KG1 (cell line): ENCODE results near the gene MTUS2.

Experiments used
- DNase-seq: peaks from one replicate; lab custom pipeline; 2025; lab: John Stamatoyannopoulos, UW

The MTUS2 gene

DNA sequence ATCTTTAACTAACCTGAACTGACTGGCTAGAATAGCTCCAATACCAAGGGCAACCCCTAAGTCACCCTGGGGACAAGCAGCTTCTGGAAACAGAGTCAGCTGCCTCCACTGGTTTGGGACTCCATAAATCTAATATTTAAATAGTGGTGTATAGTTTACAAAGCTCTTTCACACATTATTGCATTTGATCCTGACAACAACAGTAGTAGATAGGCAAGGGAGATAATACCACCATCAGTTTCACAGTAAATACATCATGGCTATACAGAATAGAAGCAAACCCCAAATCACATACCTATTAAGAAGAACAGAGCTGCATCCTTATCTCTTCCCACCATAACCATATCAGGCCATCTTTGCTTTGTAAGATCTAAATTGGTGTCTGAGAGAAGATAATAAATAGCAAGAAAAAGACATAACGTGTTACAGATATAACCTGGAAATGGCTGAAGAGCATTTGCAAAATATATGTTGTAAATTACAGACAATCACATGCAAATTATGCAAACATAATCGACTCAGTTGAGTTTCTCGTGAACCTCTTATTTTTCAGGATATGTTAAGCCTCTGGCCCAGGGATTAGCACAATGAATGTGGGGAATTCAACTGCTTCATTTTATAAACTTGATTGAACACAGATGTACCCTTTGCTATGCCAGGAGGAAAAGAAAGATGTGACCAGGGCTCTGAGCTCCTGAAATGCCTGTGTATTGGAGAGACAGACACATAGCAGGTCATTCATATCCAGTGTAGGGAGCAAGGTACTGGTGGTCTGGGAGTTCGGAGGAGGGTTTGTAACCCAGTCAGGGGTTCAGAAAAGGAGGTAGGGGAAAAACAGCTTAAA, 632.9 kb downstream of the MTUS2 start:
- no peak for DNase-seq

DNA sequence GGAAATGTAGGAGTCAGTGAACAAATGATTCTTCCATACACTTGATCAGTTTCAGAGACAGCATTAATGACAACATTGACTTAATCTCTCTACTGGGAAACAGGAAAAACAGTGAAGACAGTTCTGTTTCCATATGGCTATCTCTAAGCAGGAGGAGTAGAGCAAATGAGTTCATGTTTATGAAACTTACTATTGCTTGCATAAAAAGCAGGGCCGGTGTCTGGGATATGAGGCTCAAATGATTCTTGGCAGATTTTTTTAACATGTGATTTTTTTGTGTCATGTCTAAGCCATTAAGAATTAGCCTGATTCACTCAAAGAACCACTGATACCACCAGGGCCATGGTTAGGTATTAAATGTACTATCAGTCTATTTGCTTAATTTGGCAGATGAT, 633.5 kb downstream of the MTUS2 start:
- no peak for DNase-seq

DNA sequence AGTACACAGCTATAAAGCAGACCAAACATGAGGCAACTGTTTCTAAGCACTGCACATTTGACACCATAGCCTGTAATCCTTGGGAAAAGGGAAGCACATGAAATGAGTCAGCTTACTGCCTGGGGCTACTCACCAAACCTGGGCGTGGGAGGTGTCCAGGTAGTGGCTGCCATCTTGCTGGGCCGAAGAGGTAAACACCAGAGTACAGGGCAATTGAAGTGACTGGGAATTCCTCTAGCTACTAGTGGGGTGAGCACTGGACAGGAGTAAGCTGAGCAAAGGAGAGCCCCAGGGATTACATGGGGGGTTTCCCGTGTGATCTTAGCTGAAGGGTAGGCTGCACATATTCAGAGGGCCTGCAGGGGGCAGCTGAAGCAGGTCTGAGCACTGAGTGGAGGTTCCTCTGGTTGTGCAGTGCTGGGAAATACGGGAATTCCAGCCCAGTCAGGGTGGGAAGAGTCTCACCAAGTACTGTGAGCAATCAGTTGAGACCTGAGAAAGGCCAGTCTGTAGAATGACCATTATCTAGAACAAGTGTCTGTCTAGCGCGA, 634.9 kb downstream of the MTUS2 start:
- no peak for DNase-seq

DNA sequence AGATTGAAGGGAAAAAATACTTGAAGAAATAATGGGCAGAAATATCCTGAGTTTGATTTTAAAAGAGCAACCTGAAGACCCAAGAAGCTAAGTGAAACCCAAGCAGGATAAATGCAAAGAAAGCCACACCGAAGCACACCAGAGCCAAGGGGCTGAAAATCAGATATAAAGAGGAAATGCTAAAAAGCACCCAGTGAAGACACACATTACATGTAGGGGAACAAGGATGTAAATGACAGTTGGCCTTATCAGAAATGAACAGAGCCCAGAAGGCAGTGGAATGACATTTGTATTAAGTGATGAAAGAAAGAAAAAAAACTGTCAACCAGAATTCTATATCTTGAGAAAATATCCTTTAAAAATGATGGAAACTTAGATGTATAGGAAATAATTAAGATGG, 636.3 kb downstream of the MTUS2 start:
- DNase-seq: no peak

DNA sequence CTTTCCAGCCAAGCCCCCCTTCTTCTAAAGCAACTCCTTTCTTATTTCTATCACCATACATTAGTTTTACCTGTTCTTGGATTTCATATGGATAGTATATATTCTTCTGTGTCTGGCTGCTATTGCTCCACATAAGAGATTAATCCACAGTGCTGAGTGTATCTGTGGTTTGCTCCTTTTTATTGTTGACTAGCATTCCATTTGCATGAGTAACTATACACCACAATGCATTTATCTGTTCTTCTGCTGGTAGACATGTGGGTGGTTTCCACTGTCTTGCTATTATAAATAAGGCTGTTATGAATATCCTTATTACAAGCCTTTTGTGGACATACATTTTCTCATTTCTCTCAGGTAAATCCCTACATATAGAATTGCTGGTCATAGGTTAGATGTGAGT, 637.2 kb downstream of the MTUS2 start:
- no peak for DNase-seq

DNA sequence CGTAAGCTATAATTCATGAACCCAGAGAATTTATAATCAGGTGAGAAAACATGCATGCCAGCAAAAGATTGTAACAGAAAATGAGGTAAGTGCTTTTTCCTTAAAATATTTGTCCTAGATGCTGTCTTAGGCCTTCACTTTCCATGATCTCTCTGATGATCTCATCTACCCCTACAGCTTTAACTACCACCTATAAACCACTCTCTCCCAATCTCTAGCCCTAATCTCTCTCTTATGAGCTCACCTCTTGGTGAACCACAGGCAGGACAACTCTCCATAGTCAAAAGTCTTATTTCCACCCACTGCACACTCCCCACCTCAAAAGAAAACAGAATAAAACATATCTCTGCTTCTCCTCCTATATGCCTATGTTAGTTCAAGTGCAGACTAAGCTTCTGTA, 638.3 kb downstream of the MTUS2 start:
- DNase-seq: no peak

DNA sequence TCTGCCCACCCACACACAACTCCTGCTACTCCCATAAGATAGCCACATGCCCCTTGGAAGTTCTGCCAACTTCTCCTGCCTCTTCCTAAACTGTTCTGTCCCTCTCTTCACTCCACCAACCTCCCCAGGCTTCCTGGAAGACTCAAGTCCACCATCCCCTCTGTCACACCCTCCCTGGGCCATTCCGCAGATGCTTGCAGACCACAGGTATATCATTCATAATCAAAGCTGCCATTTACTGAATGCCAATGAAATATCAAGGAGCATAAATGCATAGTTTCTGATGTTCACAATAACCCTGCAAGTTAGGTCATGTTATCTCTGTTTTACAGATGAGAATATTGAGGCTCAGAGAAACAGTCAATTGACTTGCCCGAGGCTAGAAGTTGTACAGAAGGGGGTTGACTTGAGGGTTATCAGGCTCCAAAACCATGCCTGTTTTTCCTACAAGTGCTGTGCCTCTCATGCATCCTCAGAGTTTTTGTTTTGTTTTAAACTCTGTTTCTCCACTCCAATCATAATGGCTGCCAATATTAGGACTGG, 639.7 kb downstream of the MTUS2 start:
- DNase-seq: no peak

DNA sequence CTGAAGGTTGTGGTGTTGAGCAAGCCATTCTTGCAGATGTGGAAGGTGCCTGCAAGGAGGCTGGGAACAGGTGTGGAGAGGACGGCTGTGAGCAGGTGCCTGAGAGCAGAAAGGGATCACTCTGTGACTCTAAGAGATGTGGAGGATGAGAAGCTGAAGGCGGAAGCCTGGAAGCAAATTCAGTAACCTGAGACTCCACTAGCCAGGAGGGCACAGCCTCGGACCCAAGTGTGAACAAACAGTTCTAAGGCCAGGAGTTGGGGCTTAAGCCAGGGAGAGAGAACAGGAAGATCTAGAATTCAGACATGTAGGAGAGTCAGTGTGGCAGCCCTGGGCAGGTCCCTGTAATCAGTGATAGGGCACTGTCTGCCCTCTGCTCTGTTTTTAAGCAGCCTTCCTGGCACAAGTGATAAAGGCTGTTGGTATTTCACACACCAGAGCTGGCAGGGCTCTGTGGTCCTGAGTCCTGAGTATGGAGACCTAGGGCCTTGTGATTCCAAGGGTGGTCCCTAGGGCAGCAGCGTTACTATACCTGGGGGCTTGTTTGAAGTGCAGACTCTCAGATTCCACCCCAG, 644.1 kb downstream of the MTUS2 start:
- no peak for DNase-seq

DNA sequence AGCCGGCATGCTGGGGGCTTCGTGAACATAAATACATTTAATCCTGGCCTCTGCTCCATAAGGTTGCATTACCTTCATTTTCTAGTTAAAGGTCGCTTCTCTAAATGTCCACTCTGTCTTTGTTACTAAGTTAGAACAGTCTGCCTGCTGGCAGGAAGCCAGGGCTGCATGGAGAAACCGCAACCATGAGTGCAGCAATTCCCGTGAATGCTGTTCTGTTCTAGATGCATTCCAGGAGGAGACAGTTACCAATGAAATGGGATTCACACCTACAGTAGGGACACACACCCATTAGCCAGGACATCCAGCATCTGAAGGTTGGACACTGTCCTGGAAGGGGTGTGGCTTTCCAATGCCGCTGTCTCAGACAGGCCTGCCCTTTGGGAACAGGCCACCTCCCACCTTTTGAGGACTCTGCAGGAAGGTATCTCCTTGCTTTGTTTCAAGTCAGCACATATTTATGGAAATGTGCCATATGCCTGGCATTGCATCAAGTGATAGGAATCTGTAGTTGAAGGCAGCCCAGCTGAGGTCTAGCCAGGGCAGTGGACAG, 645.7 kb downstream of the MTUS2 start:
- no peak for DNase-seq

DNA sequence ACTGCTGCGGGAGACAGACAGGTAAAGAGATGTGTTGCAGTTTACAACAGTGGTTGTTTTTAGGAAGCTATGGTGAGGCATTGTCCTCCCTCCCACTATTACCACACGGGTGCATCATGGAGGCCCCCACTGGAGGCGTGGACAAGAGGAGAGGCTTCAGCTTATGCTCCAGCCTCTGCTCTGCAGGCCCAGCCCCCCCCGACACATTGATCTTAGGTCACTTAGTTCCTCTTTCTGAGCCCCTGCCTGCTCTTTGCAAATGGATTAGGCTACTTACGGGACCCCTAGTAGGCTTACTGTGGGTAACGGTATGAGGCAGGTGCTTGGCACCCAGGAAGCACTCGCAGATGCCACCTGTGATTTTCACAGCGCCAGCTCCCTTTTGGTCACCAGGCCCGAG, 651.4 kb downstream of the MTUS2 start:
- DNase-seq: no peak

DNA sequence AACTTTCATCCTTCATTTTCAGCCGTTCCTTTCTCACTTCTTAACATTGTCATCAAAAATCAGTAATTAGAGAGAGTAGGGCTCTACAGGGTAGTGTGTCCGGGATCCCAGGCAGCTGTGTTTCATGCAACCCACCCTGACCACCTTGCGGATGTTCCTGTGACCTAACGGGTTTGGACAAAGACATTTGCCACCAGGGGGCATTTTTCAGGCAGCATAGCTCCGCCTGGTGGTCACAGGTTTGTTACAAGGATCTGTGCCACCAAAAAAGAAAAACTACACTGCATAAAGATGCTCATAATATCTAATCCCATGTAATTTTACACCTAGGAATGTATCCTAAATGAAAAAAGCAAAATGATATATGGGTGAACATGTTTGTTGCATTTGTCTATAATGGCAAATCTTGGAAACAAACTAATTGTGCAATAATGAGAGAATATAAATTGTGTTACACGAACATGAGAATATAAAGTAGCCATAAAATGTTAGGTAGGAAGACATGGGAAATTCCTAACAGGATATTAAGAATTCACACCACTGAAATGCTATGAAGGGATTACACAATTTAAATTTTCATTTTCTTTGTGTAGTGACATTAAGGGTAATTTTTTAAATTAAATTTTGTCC, 652.3 kb downstream of the MTUS2 start:
- DNase-seq: peak; percentile 45

DNA sequence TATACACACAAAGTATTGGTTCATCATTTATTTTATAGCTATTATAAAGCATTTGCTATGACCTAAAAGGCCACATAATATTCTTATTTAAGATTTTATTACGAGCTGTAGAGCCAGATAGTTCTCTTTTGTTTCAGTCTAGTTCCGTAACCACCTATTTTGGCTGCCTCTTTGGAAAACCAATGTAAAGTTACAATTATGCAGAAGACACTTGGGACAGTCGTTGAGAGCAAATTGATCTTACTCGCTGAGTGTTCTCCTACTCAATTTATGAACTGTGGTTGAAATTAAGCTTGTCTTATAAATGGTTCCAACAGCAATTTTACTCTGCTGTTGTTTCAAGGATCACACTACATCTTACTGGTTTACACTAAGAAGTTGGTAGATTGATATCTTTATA, 653.0 kb downstream of the MTUS2 start:
- DNase-seq: no peak

DNA sequence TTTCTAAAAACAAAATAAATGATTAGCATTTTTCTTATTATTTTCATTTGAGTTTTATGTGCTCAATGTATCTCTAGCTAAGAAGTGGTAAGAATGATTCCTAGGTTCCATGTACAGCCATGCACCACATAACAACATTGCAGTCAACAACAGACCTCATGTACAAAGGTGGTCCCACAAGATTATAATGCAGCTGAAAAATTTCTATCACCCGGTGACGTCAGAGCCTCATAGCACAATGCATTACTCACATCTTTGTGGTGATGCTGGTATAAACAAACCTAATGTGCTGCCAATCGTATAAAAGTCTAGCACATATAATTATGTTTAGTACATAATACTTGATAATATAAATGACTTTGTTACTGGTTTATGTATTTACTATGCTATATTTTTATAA, 654.9 kb downstream of the MTUS2 start:
- DNase-seq: no peak

DNA sequence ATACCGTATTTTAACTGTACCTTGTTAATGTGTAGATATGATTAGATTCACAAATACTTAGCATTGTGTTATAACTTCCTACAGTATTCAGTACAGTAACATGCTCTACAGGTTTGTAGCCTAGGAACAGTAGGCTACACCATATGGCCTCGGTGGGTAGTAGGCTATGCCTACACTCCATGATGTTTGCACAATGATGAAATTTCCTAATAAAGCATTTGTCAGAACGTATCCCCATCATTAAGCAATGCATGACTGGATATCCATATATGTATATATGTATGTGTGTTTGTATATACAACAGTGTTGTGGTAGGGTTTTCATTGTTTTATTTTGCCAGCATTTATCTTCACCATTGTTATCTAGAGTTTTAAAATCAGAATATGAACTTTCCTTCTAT, 655.9 kb downstream of the MTUS2 start:
- DNase-seq: no peak

DNA sequence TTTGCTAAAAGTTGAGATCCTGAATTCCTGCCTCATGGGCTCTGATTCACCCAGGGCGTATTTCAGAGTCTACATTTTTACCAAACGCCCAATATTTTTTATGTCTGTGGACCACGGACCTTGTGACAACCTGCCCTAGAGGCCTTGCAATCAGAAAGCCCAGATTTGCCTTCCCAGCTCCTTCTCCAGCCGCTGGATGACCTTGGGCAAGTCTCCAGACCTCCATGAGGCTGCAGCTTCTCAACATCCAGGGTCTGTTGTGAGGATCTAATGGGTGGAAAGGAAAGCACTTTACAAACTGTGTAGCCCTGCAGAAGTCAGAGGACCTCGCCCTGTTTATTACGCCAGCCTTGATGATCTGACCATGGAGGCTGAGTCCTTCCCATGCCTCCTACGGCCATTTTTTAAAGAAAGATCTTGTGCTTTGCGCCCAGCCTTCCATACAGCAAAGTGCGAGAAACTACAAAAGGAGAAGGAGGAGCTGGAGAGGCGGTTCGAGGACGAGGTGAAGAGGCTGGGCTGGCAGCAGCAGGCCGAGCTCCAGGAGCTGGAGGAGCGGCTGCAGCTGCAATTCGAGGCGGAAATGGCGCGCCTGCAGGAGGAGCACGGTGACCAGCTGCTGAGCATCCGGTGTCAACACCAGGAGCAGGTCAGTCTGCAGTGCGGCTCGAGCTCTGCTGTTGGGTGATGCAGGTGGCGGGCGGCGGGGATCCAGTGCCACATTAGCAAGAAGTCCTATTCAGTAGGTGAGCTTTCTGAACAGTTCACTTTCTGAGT, 659.8 kb downstream of the MTUS2 start:
- DNase-seq: no peak

DNA sequence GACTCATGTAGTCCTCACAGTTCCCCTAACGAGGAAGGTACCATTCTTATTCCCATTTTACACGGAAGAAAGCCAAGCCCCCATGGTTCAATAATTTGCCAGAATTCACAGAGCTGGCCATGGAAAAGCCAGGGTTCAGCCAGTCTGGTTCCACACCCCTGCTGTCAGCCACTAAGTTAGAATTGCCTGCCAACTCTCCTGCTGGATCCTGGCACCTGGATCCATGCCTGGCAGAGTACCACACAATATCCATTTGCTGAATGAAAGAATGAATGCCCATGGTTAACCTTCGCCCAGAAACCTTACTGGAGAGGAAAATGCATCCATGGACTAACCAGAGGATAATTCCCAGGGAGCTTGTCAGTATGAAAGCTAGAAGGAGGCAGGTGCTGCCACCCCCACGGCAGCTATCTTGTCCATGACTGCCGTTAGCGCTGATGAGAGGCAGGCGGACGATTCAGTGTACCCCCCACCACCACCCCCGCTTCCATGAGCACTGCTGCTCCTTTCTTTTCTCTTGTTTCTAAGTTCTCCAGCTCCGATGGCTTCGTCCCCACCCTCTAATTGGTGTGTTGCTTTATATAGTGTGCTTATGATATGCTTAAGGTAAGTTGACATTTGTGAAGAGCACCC, 660.9 kb downstream of the MTUS2 start:
- no peak for DNase-seq

DNA sequence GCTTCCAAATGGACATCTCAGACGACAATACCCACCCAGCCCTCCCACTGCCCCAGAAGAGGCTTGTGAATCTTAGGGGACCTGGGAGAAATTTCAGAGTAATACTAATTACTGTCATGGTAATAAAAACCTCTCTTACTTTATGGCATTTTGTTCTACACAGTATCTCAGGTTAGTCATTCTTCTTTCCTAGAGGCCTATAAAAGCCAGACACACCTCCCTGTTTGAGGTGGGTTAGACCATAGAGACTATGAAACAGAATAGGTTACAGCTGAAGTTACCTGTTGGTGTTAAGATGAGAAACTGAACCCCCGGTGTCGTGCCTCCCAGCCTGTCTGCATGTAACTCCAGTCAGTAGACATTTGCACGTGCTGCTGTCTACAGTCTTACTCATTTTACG, 661.5 kb downstream of the MTUS2 start:
- DNase-seq: no peak

DNA sequence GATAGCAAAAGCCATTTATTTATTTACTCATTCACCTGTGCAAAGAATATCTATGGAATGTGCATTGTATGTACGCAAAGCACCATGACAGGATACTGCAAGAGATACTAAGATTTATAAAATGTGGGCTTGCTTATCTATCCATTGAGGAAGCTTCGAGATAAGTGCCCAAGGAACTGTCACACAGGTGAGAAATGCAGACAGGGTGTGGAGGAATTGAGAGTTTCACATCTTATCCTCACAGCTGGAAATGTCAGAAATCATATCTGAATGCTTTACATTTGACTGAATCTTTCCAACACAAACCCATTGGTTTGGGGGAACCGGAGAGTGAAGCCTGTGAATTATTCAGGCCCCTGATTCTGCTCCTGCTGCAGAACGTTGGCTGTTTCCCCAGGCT, 662.4 kb downstream of the MTUS2 start:
- DNase-seq: no peak

DNA sequence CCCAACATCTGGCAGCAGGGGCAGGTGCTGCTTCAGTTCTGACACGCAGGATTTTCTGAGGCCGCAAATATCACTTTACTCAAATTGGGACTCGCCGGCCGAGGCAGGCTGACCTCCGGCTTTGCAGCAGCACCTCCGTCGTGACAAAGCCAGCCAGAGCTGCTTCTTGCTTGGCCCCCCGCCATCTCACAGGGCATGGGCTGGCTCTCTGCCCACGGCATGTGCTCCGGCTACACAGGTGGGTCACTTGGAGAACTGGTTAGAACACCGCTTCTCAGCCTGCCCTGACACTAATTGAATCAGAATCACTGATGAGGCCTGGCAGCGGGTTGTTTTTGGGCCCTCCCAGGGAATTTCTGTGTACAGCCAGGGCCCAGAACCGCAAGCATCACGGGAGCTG, 663.1 kb downstream of the MTUS2 start:
- no peak for DNase-seq

DNA sequence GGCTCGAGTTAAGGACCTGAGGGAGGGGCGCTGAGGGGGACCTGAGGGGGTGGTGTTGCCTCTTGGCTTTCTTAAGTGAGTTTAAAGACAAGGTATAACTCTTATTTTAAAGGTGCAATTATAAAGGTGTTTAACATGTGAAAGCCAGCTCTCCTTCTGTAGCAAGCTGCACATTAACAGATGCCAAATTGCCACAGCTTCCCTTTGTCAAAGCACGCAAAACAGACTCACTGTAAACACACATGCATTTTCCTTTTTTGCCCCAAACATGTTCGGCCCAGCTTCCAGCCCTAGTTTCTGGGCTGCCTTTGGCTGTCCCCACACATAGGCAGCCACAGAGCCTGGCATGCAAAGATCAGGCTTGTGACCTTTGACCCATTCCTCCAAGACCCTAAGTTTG, 663.5 kb downstream of the MTUS2 start:
- no peak for DNase-seq

DNA sequence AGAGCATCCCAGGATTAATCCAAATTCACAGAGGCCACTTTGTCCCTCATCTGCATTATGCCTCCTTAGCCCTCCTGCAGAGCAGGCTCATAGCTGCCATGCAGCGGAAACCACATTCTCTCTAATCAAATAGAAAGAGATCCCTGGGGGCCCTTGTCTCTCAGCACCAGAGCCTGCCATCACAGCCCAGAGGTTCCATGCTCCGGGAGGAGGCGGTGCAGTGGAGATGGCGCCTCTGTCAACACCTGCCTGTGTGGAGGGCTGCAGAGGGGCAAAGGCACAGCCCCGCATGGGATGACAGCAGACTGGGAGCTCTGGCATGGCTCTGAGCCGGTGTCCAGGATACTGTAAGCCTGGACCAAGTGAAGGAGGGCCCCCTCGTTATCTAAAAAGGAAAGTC, 664.1 kb downstream of the MTUS2 start:
- DNase-seq: no peak
